ENCODE measurements around the gene TSACC. TPM values are rescaled to one million over a fixed set of nuclear protein-coding genes. Genes with fewer than 3 reads are reported as not detected.

The TSACC gene
- total RNA-seq, 1 donor from 2014 or later = not detected

DNA sequence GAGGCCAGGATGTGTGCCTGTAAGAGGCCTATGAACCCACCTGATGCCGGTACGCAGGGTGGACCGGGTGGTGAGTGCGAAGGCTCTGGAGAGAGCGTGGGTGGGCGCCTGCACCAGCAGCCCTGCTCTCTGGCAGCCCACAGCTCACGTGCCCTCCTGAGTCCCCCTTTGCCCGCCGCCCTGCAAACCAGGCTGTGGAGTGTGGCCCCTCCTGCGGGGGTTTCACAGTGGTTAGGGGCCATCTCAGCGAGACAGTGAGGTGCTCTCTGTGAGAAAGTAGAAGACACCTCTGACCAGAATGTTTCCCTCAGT lies 53.0 kb downstream of the TSACC start:
- no peak for FAIRE-seq

DNA sequence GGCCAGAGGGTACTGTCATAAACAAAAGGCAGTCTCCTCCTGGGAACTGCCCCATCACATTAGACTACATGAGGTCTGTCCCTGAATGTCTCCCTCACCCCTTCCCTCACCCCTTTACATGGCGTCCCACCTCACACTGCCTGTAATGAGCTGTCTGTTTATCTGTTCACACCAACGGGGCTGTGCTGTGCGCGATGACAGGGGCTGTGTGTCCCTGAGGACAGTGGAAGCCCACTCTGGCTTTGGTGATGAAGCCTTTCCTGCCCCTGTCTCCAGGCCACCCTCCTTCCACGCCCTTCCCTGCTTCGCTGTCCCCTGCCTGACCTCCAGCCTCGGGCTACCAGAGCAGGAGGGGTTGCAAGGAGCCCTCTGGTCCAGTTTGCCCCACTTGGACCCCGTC lies 53.4 kb downstream of the TSACC start:
- DNase-seq (ENCODE audit: low spot score in 2 of 2) = no peak
- FAIRE-seq = no peak

More for the DNA sequence above, 53.0 kb downstream of the TSACC start:
- no peak for DNase-seq (ENCODE audit: low spot score in 2 of 2)

DNA sequence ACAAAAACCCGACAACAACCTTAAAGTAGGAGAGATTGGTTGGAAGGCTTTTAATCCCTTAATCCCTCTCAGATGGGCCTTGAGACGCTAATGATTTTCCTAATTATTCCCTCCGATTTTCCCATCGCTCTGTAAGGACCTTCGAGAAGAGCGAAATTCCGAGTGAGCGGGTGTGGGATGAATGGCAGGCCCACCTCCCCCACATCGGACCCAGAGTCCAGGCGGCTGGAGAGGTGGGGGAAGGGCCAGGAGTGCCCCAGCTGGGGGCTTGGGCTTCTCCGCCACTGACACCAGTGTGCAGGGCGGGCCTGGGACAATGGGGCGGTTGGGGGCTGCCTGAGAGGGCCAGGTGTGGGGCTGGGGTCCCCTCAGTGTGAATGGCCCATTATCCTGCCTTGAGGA lies 54.1 kb downstream of the TSACC start:
- FAIRE-seq (no peak), DNase-seq (ENCODE audit: low spot score in 2 of 2) (no peak)

DNA sequence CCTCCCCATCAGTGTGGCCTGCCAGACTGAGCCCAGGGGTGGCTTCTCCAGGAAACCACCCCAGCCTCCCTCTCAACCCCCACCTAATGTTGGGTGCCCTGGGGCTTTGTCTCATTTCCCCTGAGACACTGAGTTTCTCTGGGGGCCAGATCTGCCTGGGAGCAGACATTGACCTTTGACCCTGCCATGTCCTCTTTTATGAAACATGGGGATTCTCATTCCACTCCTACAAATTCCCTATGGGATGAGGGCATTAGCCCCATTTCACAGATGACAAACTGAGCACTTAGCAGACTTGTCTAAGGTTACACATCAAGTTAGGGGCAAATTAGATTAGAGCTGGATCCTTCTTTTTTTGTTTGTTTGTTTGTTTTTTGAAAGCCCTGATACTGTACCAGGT lies 54.8 kb downstream of the TSACC start:
- DNase-seq (ENCODE audit: low spot score in 2 of 2) = no peak
- FAIRE-seq = no peak

DNA sequence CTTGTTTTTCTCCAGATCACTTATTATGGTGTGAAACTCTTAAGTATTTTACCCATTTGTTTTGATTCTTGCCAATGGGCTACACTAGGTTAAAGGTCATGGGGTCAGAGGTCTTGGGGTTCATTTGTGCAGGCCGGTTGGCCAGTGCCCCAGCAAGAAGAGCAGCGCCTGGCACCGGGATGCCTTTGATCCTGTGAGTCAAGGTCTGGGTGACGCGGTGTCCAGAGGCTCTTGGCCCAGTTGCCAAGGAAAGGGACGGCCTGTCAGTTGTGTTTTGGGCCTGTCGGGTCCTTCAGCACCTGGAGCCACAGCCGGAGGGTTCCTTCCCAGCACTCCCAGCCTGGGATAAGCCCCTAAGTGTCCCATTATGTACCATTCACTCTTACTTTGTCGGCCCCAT lies 55.8 kb downstream of the TSACC start:
- FAIRE-seq (no peak), DNase-seq (ENCODE audit: low spot score in 2 of 2) (no peak)

DNA sequence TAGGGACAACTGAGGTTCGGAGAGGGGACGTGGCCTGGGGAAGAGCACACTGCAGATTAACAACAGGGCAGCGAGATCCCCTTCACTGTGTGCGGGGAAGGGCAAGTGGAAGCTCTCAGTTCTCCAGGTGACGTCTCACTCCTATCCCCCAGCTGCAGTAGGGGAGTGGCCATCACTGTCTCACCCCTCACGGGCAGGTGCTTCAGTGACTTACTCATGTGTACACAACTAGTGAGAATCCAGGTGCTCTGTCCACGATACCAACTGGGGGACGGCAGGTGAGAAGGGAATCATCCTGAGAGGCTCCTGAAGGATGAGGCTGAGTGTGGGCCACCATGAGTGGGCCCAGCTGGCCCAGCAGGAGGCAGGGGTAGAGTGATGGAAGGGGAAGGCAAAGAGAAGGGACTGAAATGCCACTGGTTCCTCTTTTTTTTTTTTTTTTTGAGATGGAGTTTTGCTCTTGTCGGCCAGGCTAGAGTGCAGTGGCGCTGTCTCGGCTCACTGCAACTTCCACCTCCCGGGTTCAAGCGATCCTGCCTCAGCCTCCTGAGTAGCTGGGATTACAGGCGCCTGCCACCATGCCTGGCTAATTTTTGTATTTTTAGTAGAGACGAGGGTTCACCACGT lies 56.6 kb downstream of the TSACC start:
- DNase-seq (ENCODE audit: low spot score in 2 of 2) = no peak
- FAIRE-seq = no peak

Other genes with a start within 250 kb of the TSACC start
- gene LMNA, start 223.8 kb upstream of the TSACC start, total RNA-seq = 14.3 TPM
- 22.0 TPM for gene SEMA4A, start 184.9 kb upstream of the TSACC start, total RNA-seq
- gene SLC25A44, start 144.4 kb upstream of the TSACC start, total RNA-seq = 8.6 TPM
- gene PMF1, start 125.5 kb upstream of the TSACC start, total RNA-seq = 26.5 TPM
- not detected for gene BGLAP, start 96.3 kb upstream of the TSACC start, total RNA-seq
- 7.7 TPM for gene PAQR6, start 90.5 kb upstream of the TSACC start, total RNA-seq
- 27.3 TPM for gene SMG5, start 55.7 kb upstream of the TSACC start, total RNA-seq
- 0.41 TPM for gene TMEM79, start 54.2 kb upstream of the TSACC start, total RNA-seq
- gene GLMP, start 42.8 kb upstream of the TSACC start, total RNA-seq = 7.3 TPM
- gene VHLL, start 39.2 kb upstream of the TSACC start, total RNA-seq = 0.82 TPM
- 355 TPM for gene CCT3, start 234 bp upstream of the TSACC start, total RNA-seq
- not detected for gene RHBG, start 30.7 kb downstream of the TSACC start, total RNA-seq
- gene MEF2D, start 162.2 kb downstream of the TSACC start, total RNA-seq = 4.9 TPM
- 1.2 TPM for gene IQGAP3, start 234.0 kb downstream of the TSACC start, total RNA-seq
- not detected for gene TTC24, start 241.2 kb downstream of the TSACC start, total RNA-seq